GM19468 (cell line): ENCODE results near the gene CEMP1.
"Not testable (repeated sequence)": the region's sequence is repeated elsewhere in the genome, so short reads cannot be mapped to it uniquely, and the experiment has no call there.

ENCODE experiments used
- ATAC-seq: cut with Tn5 transposase; IDR thresholded peaks from one replicate; pipeline ENCODE4 v1.9.1; 2021; ENCODE audit warnings: mild to moderate bottlenecking, moderate library complexity, moderate number of reproducible peaks; ENCODE audit not compliant: unreplicated experiment; ENCODE audit errors: extremely low read depth

The CEMP1 gene, protein sequence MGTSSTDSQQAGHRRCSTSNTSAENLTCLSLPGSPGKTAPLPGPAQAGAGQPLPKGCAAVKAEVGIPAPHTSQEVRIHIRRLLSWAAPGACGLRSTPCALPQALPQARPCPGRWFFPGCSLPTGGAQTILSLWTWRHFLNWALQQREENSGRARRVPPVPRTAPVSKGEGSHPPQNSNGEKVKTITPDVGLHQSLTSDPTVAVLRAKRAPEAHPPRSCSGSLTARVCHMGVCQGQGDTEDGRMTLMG

DNA sequence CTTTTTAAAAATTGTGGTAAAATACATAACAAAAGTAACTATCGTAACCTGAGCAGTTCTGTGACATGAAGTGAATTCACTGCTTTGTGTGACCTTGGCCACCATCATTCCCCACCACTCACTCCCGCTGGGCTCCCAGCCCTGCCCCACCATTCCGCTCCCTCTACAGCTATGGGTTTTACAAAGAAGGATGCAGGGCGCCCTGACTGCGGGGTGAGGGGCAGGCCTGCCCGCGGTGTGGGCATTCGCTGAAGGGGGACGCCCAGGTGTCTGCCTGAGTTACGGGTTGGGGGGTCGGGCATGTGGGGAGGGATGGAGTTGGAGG lies at the start of gene CEMP1:
Gene CEMP1, minus strand, starts transcription at position 38 of the 325 bp plus-strand sequence. CDS start 335 bp downstream, outside the sequence.
- ATAC-seq, result no peak

GRCh38 chr16:2580818-2581217 lies 49.6 kb upstream of the CEMP1 start:
- not testable (repeated sequence) for ATAC-seq

- ATAC-seq, result not testable (repeated sequence)
Measured at GRCh38 chr16:2580143-2580542, 48.9 kb upstream of the CEMP1 start.

DNA sequence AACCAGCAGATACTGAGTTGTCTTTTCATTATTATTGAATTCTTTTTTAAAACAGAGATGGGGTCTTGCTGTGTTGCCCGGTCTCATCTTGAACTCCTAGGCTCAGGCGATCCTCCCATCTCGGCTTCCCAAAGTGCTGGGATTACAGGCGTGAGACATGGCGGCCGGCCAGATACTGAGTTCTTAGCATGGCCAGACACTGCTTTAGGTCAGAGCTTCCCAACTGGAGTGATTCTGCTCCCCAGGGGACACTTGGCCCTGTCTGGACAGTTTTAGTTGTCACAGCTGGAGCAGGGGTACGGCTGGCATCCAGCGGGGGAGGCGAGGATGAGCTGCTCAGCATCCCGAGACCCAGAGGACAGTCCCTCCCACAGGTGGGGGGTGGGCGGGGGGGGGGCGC lies 47.7 kb upstream of the CEMP1 start:
- not testable (repeated sequence) for ATAC-seq

DNA sequence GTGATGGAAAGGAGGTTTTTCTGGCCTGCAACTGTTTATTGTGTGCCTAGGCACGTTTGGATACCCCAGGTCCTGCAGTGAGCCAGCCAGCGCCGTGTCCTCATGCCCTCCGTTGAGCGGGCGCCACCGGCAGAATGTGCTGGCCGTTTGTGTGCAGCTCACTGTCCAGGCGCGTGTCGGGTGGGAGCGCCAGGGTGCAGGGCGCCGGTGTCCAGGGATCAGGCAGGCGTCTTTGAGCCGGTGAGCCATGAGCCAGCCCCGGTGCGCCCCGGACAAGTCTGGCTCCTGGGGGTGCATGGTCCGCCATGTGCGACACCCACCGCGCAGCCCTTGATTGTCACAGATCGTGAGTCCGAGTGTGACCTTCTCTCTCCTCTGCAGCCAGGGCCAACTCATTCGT lies 45.8 kb upstream of the CEMP1 start:
- not testable (repeated sequence) for ATAC-seq

DNA sequence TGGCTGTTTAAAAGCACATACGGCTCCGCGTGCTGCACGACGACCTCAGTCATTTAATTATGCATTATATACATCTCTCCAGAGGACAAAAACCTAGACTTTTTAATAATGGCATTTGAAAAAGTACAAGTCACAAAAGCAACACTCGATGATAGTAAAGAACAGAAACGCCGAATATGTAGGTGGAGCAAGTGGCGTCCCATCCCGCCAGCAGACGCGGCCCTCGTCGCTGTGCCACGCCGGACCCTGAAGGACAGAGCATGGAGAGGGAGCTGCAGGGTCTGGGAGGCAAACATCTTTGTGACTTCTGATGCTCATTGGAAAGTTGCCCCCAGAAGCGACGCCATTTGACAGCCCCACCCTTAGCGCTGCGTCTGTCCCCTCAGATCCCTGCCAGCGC lies 44.6 kb upstream of the CEMP1 start:
- not testable (repeated sequence) for ATAC-seq

DNA sequence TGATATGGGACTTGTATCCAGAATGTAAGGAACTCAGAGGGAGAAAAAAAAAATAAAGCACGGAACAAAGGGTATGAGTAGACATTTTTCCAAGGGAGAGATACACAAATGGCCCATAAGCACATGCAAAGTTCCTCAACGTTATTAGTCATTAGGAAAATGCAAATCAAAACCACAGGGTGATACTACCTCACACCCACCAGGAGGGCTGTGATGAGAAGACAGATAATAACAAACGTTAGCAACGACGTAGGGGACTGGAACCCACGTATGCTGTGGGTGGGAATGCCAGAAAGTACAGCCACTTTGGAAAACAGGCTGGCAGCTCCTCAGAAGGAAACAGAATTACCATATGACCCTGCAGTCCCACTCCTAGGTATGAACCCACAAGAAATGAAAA lies 41.5 kb upstream of the CEMP1 start:
- not testable (repeated sequence) for ATAC-seq

GRCh38 chr16:2568573-2568972 lies 37.4 kb upstream of the CEMP1 start:
- ATAC-seq, result not testable (repeated sequence)

DNA sequence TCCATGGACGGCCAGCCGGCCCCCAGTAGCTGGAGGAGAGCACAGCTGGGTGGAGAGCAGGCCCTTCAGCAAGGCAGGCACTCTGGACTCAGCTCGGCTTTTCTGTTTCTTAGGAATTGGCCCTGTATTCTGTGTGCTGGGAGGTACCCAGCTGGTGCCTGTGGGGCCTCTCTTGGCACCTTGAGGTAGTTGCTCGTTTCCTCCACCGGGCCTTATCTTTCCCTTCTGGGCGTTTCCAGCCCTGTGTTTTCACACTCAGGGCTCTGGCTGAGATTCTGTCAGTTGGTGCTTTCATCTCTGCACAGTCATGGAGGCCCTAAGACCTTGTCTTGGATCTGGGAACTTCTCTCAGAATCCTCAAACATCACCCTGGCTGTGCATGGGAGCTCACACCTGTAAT lies 36.3 kb upstream of the CEMP1 start:
- ATAC-seq, result not testable (repeated sequence)

GRCh38 chr16:2560798-2561133 lies 29.6 kb upstream of the CEMP1 start:
- ATAC-seq, result not testable (repeated sequence)

DNA sequence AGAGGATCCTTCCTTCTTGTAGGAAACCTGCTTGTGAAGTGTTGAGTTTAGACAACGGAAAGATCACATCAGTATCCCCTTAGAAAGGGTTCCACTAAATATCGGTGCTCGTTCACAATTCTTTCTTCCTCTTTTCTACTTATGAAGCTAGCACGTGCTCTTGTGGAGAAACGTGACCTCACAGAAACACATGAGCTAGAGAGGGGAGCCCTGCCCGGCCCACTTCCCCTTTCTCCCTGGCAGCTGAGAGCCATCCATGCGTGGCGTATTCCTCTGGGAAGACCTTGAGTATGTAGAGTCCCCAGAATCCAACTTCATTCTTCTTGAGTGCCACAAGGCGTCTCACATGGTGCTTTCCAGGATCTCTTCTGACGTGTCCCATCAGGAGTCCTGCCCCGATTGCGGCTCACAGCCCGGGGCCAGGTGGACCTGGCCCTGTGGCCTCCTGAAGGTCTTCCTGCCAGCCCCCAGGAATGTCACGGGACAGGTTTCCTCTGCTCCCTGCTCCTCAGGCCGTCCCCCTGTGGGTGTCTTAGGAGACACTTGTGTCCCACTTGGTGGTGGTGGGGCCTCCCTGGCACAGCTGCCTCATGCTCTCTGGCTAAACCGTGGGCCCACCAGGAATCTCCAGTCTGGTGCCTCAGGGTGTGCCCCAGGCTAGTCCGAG lies 29.1 kb upstream of the CEMP1 start:
- ATAC-seq, result not testable (repeated sequence)

- not testable (repeated sequence) for ATAC-seq
Measured at GRCh38 chr16:2557150-2557549, 25.9 kb upstream of the CEMP1 start.

- ATAC-seq, result not testable (repeated sequence)
Measured at GRCh38 chr16:2554709-2555425, 23.7 kb upstream of the CEMP1 start.

- ATAC-seq, result not testable (repeated sequence)
Measured at GRCh38 chr16:2551420-2551889, 20.2 kb upstream of the CEMP1 start.

DNA sequence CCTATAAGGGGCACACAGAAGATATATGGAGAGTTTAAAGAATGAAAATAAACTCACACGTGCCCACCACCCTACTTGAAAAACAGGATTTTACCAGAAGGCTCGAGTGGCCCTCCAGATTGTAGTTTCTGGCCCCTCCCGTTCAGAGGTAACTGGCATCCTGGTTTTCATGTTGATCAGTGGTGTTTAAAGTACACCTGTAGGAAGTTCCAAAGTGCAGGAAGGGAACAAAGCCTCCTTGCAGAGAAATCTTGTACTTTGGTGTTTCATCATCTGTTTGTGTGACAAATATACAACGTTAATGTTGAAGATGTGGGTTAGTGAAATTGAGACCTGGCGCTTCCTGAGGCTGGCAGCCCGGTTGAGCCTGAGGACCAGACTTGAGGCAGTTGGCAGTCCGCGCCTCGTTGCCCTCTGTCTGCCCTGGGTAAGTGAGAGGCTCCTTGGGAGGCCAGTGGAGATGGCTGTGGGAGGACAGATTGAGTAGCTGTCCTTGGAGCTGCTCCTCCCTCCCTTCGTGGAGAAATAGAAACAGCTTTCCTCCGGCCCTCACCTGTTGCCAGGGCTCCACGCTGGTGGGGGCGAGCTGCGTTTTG lies 19.2 kb upstream of the CEMP1 start:
- ATAC-seq, result not testable (repeated sequence)

DNA sequence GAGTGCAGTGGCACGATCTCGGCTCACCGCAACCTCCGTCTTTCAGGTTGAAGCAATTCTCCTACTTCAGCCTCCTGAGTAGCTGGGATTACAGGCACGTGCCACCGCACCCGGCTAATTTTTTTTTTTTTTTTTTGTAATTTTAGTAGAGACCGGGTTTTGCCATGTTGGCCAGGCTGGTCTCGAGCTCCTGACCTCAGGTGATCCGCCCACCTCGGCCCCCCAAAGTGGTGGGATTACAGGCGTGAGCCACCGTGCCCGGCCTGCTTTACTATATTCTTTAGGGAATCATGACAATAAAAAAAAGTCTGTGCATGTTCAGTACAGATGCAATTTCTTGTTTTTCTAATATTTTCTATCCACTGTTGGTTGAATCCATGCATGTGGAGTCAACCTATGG lies 12.6 kb upstream of the CEMP1 start:
- ATAC-seq, result not testable (repeated sequence)

DNA sequence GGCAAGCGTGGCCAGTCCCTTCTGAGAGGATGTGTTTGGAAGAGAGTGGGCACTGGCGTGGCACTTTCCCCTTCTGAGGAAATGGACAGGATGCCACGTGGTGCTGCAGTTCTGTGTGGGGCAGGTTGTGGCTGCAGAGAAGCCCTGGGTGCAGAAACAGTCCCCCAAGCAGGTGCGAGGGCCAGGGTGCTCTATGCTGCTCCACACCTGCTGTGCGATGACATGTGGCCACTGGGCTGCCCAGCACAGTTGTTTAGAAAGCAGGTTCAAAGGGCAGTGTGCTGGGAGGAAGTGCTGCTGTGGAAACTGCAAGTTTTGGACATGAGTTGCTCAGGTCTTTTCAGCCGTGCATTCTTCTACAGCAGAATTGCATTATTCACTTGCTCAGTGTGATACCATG lies 10.2 kb upstream of the CEMP1 start:
- ATAC-seq, result not testable (repeated sequence)

- ATAC-seq, result not testable (repeated sequence)
Measured at GRCh38 chr16:2540912-2541311, 9.7 kb upstream of the CEMP1 start.

DNA sequence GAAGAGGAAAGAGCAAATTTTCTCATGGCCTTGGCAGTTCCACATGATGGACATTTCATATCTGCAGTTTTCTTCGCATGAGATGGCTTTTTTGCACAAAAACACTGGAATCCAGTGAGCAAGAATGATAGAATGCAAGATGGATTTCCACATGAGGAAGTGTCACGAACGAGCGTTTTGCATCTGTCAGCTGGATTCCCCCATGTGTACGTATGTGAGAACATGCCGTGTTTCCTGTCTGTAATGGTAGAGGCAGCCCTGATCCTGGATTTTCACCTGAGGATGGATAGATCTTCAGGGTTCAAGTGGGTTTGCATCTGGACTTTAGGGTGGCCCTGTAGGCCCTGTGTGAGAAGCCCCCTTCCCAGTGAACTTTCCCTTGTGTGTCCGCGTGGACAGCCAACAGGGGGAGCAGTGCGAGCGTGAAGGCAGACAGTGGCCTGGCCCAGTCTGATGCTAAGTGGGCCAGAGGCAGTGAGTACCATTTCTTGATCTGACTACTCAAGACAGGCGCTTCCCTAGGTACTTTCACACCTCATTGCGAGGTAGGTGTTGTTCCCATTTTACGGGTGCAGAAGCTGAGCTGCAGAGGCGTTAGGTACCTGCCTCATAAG lies 8.7 kb upstream of the CEMP1 start:
- ATAC-seq, result not testable (repeated sequence)

- not testable (repeated sequence) for ATAC-seq
Measured at GRCh38 chr16:2539192-2539844, 8.1 kb upstream of the CEMP1 start.
